Germinal center (tissue), 1 donor: ENCODE data around the gene LRP1.
"Not testable (repeated sequence)": the region's sequence is repeated elsewhere in the genome, so short reads cannot be mapped to it uniquely, and the experiment has no call there.

Experiments used
- DNase-seq: peaks from one replicate; pipeline ENCODE4 v3.0.0; 2012; ENCODE audit warnings: mixed read lengths, low spot score

LRP1 gene

DNA sequence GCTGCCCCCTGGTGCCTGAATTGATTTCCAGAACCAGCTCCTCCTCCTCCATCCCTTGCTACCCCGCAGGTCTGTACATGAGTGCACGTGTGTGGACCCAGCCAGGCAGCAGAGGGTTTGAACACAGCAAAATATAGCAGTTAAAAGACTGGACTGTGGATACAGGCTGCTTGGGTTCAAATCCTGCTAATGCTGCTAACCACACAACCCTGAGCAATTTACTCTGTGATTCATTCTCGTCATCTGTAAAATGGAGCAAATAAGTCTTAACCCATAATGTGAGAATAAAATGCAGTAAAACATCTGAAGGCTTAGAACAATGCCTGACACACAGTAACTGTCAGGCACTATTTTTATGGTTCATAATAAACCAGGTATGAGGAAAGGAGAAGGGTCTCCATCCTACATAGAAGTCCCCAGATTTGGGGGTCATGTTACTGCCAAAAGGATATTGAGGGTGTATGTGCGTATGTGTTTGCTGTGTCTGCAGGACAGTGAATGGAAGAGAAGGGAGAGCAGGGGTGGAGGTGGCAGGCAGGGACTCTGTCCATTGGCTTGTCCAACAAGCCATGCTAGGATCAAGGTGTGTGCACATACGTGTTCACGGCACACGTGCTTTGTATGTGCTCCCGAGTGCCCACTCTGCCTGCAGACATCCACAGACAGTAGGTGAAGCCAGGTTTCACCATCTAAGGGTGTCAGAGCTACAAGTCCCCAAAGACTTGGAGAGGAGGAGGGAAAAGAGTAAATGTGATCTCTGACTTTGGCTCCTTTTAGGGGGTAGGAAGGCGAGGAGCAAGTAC, 15.6 kb upstream of the LRP1 start:
- DNase-seq, result no peak

DNA sequence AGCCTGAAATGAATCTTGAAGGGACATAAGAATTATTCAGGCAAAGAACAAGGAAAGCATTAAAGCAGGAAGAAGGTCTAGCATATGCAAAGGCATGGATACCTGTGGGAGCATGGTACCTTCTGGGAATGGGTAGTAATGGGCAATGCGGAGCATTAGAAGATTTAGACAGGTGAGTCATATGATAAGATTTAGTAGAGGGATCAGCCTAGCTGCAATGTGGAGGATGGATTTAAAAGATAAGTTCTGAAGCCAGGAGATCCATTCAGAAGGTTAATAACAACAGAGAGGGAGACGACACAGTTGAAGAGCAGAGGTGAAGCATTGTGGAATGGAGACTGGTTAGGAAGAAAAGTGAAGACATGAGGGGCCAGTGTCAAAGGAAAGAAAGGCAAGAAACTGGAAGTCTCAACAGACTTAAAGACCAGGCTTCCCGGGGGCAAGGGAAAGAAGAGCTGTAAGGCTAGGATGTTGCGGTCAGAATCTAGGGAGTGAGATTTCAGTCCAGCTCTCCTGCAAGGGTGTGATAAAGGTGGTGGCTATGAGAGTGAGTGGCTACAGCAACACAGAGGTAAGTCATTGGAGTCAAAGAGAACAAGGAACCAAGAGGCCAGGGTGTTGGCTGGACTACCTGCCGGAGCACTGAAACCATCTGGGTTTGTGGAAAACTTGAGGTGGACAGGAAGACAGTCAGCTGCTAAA, 11.6 kb upstream of the LRP1 start:
- no peak for DNase-seq

DNA sequence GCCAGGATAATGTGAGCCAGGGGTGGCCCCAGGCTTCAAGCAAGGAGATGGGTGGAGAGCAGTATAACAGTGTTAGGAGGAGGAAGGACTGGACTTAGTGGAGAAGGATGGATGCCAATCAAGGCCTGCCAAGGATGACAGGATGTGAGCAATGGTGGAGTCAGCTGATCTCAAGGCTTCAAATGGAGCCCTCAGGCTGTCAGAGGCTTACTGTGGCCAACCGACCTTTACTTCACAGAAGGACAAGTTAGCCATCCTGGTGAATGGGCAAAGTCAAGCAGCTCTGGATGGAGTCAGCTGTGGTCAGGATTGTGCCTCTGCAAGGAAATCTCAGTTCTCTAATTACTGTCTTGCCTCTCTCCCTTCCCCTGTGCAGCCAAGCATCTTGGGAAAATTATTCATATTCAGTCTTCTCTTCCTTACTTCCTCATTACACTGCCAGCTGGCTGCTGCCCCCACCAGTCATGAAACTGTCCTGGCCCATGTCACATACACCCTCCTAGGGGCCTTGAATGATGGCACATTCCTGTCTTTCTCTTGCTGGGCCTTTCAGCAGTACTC, 9.5 kb upstream of the LRP1 start:
- no peak for DNase-seq

DNA sequence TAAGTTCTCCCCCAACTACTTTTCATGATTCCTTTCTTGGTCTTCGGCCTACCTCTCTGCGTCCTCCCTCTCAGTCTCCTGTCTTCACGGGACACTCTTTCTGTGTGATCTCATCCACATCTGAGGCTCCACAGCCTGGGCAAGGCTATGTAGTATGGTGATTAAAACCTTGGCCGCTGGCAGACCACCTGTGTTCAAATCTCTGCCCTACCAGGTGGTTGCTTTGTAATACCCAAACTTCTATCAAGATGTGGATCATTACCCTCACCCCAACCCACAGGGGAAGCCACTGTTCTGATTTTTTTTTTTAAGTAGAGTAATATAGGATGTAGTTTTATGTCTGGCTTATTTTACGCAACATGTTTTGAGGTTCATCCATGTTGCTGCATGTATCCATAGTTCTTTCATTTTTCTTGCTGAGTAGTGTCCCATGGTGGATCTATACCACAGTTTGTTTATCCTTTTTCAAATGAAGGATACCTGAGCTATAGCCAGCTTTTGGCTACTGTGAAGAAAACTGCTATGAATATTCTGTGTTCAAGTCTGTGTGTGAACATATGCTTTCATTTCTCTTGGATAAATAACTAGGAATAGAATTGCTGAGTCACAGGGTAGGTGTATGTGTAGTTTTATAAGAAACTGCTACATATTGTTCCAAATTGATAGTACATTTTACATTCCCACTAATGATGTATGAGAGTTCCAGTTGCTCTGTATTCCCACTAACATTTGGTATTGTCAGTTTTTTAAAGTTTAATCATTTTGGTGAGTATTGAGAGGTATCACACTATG, 8.8 kb upstream of the LRP1 start:
- no peak for DNase-seq

DNA sequence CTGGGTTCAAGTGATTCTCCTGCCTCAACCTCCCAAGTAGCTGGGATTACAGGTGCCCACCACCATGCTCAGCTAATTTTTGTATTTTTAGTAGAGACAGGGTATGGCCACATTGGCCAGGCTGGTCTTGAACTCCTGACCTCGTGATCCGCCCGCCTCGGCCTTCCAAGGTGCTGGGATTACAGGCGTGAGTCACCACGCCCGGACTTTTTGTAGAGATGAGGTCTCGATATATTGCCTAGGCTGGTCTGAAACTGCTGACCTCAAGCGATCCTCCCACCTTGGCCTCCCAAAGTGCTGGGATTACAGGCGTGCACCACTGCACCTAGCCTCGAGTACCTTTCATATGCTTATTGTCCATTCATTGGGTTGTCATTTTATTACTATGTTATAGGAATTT, 7.6 kb upstream of the LRP1 start:
- DNase-seq, result not testable (repeated sequence)

DNA sequence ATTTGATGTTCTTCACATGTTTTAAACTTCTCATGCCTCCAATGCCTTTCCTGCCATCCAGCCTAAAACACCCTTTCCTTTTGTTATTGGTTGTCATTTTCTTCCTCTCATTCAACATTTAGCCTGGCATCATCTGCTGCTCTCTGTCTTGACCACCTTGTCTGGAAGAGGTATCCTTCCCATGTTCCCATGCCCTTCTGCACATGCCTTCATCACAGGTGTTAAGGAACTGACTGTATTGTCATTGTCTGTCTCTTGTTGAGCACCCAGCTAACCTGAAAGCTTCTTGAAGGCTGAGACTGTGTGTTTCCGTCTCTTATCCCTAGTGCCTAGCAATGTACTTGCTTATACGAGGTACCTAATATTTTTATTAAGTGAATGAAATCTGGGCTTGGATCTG, 4.5 kb upstream of the LRP1 start:
- no peak for DNase-seq

DNA sequence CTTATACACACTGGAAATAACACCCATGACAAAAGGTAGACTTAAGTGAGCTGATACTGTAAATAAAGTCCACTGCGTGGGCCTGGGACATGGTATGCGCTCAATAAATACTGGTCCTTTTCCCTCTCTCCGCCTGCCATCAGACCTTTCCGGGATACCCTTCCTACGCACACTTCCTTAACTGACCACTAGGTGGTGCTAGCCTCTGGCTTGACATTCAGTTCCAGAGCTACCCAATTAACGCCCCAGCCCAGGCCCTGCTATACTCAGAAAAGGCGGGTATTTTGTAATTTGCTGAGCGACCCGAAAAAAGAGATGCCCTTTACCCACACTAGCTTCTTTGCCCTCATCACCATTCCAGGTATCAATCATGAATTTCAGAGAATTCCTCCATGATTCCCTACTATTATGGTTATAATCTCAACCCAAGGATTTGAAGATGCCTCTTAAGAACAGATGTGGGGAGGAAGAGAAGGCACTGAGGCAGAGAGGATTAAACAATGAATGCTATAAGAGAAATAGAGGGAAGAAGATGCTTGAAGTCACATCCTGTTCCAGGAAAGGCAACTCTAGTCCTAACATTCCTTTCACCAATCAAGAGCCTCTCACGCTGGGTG, 3.9 kb upstream of the LRP1 start:
- DNase-seq, result peak; percentile 79

DNA sequence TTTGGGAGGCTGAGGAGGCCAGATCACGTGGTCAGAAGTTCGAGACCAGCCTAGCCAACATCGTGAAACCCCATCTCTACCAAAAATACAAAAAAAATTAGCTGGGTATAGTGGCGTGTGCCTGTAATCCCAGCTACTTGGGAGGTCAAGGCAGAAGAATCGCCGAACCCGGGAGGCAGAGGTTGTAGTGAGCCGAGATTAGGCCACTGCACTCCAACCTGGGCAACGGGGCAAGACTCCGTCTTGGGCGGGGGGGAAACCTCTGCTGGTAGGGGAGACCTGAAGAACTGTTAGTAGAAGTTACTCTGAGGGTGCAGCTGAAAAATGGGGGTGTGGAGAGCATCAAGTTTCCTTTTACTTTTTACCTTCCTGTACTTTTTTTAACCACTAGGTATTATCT, 2.2 kb upstream of the LRP1 start:
- no peak for DNase-seq

DNA sequence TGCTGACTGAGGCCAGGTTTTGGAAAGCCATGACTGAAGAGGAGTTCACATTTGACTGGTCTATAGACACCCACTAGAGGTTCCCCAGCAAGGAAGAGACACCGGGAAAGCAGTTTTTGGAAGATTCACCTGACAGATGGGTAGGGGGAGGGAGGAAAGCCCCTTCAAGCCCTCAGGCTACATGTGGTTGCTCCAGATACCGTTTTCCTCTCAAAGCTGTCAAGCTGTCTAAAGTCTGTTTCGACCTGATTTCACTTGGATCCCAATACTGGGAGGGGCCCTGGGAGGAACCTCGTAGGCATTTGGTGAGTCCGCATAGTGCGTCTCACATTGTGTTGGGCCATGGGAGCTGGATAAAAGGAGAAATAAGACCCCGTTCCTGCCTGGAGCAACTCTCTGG, 1.7 kb upstream of the LRP1 start:
- no peak for DNase-seq

DNA sequence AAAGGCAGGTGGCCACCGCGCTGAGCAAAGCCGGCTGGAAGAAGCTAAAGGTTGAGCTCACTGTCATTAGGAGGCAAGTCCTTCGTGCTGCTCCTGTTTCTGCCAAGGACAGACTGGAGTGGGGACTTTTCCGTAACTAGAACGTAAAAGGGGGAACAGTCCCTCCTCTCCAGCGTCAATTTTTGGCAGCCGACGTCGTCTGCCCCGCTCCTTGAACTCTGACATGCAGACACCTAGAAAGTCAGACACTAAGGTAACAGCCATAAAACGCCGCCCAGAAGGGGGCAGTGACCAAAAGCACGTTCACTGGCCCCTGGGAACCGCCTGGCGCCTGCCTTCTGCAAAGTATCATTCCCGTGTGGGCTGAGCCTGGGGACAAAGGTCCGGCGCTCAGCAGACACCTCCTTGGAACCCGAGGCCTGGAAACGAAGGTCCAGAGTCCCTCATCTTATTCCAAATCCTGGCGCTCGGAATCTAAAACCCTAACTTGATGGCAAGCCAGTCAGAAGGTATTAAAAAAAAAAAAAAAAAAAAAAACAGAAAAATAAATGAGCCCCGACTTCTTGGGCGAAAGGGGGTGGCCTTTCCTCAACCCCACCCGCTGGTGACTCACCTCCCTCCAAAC, 1.1 kb upstream of the LRP1 start:
- DNase-seq, result peak; percentile 36

DNA sequence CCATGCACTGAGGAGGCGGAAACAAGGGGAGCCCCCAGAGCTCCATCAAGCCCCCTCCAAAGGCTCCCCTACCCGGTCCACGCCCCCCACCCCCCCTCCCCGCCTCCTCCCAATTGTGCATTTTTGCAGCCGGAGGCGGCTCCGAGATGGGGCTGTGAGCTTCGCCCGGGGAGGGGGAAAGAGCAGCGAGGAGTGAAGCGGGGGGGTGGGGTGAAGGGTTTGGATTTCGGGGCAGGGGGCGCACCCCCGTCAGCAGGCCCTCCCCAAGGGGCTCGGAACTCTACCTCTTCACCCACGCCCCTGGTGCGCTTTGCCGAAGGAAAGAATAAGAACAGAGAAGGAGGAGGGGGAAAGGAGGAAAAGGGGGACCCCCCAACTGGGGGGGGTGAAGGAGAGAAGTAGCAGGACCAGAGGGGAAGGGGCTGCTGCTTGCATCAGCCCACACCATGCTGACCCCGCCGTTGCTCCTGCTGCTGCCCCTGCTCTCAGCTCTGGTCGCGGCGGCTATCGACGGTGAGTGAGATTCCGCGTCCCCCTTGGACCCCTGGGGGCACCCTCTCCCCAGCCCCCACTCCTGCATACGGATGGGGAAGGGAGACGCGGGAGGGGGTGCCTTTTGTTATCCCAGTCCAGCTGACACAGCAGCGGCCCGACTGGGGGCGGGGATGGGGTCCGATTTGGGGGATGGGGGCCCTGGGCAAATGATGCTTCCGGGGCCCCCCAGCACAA, 400 bp downstream of the LRP1 start:
- no peak for DNase-seq

DNA sequence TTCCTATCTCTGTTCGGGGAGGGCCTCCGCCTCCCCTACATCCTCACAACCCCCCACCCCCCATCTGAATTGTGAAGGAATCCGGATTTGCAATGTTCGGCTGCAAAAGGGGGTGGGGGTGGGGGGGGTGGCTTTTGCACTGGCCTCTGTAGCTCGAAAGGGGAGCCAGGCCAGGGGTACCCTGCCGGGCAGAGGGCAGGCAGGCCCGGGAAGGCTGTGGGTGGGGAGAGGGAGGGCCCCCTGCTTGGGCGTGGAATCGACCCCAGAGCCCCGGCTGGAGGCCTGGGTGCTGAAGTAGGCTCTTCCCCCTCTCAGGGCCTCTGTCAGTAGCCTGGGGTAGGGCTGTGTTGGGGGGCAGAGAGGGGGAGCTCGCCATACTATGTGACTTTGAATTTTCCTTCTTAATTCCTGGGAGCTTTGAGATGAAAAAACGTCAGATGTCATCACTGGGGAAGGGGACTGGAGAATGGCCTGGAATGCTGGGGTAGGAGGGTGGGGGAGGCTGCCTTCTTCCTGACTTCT, 1.1 kb downstream of the LRP1 start:
- DNase-seq, result no peak

DNA sequence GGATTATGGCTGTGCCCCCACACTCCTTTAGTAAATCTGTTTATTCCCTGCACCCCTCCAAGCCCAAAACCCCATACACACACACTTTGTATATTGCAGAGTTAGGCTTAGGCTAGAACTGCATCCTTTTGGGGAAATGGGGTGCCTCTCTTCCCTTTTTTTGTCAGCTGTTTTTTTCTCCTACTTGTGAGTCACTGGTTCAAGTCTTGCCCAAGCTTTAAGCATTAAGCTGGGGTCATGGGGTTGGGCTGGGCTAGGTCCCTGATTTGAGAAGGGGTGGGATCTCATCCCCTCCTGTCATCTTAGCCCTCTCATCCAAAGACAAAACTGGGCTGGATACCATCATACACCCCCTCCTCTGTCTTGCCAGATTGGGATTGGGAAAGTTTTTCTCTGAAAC, 1.6 kb downstream of the LRP1 start:
- DNase-seq, result no peak

DNA sequence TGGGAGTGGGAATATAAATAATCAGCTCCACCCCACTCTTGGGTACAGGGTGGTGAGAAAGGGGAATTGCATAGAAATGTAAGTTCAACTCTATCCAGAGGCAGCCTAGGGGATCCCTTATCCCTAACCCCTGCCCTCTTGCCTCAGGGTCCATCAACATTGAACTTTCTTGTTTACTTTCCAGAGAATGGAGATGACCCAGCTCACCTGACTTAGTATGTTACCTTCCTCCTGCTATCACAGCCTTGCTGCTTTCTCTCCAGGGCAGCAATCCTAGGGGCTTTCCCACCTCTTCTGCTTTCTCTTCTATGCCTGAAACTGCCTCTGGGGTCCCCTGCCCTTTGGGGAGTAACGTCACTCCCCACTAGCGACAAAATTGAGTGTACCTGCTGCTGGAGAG, 2.7 kb downstream of the LRP1 start:
- DNase-seq, result no peak

DNA sequence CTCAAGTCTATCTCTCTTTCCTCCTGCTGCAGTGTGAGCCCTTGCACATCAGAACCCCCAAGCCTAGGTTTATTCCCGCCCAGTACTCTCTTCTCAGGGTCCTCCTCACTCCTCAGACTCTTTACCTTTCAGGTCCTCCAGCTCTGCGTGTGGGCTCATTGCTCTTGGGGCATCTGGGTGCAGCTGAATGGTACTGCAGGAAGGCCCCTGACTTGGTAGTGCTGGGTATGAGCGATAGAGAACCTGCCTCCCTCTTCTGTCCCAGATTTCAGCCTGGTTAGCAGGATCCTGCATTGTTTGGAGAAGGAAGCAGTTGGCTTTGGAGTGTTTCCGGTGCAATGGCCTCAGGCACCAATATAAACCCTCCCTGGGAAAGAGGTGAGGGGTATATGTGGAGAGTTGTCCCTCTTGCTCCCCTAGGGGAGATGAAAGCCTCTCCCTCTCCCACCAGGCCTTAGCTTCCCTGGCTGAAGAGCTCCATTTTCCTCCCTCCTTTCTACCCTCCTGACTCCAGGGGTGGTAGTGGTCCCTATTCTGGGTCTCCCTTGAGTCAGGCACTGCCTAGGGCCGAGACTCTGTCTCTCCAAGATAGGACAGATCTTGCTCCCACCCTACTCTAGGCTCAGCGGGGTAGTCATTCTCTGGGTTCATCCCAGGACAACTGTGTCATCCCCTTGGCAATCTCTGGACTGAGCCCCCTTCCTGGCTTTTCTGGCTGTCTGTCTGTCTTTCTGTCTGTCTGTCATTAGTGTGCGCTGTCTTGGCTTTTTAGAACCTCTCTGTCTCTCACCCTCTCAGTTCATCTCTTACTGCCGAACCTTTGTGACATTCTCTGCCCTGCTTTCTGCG, 3.8 kb downstream of the LRP1 start:
- DNase-seq, result no peak

DNA sequence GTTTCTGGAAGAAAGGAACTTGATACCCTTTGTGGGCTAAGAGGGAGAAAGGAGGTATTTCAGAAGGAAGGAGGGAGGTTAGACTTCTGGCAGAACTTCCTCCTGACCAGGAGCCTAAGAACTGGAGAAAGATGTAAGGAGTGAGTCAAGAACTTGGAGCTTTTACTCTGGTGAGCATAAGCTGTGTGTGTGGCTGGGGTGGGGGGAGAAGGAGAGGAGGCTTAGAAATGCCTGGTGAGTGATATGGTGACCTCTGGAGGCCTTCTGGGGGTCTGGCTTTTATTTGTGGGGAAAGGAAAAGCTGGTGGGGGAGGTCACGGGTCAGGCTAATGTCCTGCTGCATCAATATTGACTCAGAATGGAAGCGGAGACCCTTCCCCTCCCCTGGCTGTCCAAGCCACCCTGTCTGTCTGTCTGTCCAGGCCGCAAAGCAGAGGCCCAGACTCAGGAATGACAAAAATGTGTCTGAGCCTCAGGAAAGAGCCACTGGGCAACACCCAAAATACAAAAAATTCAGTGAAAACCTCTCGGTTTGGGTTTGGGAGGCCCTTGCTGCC, 4.8 kb downstream of the LRP1 start:
- DNase-seq, result no peak

DNA sequence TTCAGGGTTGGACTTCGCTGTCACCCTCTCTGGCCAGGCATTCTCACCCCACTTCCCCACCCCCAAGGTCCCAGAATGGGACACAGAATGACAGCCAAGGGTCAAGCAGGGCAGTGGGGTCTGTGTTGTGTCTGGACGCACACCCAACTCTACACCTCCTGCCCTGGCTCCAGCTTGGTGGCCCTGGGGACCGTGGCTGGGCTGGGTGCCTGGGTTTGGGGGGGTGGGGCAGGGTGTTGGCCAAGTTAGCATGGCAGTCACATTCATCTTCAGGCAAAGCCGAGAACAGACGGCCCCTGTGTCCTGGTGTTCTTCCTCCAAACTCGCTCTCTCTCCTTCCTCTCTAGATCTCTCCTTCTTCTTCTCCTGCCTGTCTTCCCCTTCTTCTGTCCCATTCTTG, 5.6 kb downstream of the LRP1 start:
- no peak for DNase-seq

DNA sequence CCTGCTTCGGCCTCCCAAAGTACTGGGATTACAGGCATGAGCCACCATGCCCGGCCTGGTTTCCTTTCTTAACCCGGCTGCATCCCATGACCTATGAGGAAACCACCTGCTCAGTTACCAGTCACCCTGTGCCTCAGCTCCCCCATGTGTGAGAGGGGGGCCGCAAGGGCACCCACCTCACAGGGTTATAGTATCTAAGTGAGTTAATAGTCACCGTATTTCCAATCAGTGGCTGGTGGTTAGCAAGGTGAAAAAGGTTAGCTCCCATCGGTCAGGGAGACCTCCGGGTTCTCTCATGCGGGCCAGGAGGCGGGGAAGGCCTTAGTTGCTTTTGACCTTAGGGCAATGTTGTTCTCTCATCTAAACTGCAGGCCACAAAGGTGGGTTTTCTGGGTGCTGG, 6.7 kb downstream of the LRP1 start:
- no peak for DNase-seq

DNA sequence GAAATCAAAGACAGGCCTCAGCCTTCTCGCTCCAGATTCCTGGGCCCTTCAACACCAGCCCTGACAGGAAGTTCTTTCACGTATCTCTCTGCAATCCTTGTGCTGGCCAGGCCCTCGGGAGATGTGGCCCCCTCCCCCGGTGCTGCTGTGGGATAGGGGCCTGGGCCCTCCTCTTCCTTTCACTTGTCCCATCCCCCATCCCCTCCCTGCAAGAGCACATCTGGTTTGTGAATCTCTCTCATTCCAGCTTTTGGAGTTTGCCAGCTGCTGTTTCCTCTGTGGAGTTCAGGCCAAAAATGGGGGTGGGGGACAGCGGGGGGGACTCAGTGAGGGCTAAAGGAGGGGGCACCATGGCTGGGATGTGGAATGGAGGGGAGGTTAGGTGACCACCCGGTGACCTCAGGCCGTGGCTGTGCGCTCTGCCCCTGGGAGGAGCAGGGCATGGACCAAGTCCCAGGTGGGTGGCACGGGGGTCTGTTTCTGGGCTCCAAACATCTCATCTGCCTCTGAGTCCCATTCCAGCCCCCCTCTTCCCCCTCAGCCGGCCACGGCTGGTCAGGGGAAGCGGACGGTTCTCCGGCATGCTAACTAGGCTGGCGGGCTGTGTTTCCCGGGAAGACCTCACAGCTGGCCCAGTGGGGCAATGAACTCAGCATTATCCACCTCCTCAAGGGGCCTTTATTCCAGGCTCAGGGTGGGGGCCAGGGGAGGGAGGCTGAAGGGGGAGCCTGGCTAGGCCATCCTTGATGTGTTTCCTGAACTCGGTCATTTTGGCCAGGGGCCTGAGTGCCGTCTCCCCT, 7.4 kb downstream of the LRP1 start:
- no peak for DNase-seq
